ENCODE data around the gene TGFB2.

GRCh38 chr1:218352075-218352438 is 6.9 kb downstream of the TGFB2 start:
- TF ChIP-seq CTCF (IDR thresholded peaks at IDR 0.05) (no peak), EP300 (IDR thresholded peaks at IDR 0.05) (no peak), POLR2AphosphoS5 (IDR thresholded peaks at IDR 0.05) (no peak)

Measured in sigmoid colon (tissue), 4 donors.